ENCODE measurements around the gene UBN1. TPM values are rescaled to one million over a fixed set of nuclear protein-coding genes. Genes with fewer than 3 reads are reported as not detected.
A peak's percentile ranks its signal among the peaks of the same experiment; 100 is the strongest.

Gene UBN1, protein sequence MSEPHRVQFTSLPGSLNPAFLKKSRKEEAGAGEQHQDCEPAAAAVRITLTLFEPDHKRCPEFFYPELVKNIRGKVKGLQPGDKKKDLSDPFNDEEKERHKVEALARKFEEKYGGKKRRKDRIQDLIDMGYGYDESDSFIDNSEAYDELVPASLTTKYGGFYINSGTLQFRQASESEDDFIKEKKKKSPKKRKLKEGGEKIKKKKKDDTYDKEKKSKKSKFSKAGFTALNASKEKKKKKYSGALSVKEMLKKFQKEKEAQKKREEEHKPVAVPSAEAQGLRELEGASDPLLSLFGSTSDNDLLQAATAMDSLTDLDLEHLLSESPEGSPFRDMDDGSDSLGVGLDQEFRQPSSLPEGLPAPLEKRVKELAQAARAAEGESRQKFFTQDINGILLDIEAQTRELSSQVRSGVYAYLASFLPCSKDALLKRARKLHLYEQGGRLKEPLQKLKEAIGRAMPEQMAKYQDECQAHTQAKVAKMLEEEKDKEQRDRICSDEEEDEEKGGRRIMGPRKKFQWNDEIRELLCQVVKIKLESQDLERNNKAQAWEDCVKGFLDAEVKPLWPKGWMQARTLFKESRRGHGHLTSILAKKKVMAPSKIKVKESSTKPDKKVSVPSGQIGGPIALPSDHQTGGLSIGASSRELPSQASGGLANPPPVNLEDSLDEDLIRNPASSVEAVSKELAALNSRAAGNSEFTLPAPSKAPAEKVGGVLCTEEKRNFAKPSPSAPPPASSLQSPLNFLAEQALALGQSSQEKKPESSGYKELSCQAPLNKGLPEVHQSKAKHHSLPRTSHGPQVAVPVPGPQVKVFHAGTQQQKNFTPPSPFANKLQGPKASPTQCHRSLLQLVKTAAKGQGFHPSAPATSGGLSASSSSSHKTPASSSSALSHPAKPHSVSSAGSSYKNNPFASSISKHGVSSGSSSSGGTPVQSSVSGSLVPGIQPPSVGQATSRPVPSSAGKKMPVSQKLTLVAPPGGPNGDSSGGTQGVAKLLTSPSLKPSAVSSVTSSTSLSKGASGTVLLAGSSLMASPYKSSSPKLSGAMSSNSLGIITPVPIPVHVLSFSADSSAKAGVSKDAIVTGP (N-terminal part only)
- 16.5 and 19.7 TPM in 2 replicates for total RNA-seq (2014; rRNA removed; shearing (Covaris generic))

DNA sequence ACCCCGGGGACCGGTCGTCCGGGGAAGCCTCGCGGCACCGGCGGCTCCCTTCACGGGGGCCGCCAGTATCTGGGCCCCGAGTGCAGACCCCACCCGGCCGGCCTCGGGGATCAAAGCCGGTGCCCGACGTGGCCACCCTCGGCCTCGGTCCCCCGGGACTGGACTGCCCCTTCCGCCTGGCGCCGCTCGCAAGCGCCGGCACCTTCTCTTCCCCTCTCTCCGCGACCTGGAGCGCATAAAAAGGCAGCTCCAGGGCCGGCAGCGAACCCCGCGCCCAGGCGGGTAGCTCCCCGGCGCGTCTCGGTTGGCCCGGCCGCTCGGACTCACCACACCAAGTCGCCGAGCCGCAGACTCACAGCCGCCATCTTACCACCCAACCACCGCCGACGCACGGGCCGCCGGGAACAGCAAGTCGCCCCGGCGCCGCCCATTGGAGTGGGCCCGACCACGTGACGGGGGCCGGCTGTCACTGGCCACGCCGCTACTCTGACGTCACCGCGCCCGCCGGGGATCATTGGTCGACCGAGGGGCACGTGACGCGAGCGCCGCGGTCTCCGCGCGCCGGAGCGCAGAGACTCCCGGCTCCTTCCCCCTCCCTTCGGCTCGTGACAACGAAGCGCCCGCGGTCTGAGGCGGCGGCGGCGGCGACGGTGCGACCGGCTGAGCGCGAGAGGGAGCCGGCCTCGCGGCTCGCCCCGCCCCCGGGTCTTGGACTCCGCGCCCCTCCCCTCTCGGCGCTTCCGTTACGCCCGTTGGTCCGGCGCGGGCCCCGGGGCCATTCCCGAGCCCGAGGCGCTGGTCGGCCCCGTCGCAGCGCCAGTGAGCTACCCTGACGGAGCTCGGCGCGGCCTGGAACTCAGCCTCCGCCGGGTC is at the start of gene UBN1, which contains the start of gene GLYR1:
Gene UBN1, plus strand, starts transcription at position 581 of the 873 bp plus-strand sequence. CDS start 5,437 bp downstream, outside the sequence.
Gene GLYR1, minus strand, starts transcription at position 388 of the 873 bp plus-strand sequence. Its CDS starts 23 bp downstream, at position 365.
- DNase-seq (ENCODE audit: low read depth): peak; percentile 94

DNA sequence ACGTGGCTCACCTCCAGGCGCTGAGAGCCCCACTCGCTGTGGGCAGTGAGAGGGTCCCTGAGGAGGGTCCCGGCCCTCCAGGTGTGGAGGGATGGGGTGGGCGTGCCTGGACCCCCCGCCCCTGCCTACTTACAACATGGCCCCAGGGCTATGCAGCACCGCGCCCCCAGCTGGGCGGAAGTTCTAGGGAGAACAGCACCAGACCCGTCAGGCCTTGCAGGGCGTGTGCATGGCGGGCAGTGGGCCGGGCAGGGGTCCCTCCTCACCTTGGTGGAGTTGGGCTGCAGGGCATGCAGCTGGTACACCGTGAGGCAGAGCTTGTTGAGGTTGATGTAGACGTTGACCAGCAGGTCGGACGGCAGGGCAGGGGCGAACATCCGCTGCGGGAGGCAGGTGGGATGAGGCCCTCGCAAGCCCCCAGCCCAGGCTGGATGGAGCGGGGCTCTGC is 49.5 kb upstream of the UBN1 start:
- DNase-seq (ENCODE audit: low read depth): no peak

GRCh38 chr16:4798456-4798855 is 48.8 kb upstream of the UBN1 start:
- no peak for DNase-seq (ENCODE audit: low read depth)

DNA sequence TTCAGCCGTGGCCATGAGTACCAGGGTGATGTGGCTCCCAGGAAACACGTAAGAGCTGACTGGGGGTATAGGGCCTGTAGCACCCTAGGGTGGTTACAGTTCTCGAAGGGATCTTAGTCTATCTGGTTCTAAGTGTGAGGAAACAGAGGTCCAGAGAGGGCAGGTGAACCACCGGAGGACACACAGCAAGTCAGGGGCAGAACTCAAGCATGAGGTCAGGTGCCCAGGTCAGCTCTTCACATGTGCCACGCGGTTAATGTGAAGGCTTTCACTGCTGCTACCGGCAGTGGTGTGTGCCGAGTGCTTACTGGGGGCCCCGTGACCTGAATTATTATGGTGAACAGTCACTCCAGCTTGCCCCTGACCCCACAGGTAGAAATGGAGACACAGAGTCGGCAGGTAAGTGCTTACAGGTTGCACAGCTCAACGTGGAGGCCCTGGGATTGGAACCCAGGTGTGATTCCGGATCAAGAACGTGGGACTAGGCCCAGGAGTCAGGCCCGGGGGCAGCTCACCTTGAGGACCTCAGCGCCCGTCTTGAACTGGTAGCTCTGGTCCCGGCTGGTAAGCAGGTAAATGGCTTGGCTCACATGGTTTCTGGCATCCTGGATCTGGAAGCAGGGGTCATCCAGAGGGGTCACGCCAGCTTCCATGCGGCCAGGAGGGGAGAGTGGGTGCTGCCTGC is 48.0 kb upstream of the UBN1 start:
- DNase-seq (ENCODE audit: low read depth): no peak

DNA sequence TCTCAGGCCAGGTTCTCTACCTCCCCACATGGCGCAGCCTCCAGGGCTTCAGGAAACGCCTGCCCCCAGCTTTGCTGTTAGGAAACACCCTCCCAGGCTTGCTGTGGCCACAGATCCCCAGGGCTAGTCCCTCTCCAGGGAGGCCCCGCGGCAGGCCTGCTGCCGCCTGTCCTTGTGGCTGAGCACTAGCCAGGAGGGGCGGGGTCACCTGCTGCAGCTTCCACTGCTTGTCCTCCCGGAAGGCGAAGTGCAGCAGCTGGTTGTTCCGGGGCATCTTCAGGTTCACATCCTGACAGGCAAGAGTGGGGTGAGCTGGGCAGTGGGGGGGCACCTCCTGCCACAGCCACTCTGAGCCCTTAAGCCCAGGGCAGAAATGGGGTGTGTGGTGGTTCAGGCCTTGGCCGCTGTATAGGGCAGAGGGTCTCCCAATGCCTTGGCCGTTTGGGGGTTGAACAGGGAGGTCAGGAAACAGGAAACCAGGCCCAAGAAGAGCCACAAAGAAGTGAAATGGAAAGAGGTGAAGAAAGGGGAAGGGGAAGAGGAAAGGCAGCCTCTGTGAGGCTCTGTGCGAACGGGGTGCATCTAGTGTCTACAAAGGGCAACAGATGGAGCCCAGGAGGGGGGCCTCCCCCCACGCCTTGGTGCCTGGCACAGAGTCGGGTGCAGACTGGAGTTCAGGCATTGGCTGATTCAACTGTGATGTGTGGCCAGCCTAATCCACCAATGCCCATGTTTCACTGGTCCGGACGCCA is 46.8 kb upstream of the UBN1 start:
- no peak for DNase-seq (ENCODE audit: low read depth)

GRCh38 chr16:4801051-4801961 is 46.0 kb upstream of the UBN1 start:
- no peak for DNase-seq (ENCODE audit: low read depth)

GRCh38 chr16:4801962-4802658 is 45.2 kb upstream of the UBN1 start, which contains the start of gene ROGDI:
TSS of gene ROGDI (minus strand) at chr16:4802633. CDS start at chr16:4802571, 62 bp downstream.
- DNase-seq (ENCODE audit: low read depth): peak; percentile 52

GRCh38 chr16:4802659-4803287 is 44.5 kb upstream of the UBN1 start:
- peak; percentile 91 for DNase-seq (ENCODE audit: low read depth)

DNA sequence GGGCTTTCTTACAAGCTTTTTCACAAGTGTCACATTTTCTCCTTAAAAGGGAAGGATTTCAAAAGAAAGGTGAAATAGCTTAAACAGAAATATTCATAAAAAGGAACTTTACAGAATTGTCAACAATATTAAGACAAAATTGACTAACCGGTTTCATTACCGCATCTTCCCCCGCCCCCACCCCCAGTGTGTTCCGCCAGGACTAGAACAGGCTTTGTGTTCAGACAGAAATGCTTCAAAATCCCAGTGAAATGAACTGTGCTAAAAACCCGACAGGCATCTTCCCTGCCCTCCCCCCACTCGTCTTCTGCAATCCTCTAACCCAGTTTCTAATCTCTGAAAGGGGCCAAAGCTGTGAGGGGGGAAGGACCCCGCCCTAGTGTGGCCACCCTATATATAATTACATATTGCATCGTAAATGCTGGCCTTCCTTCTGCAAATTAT is 43.9 kb upstream of the UBN1 start:
- no peak for DNase-seq (ENCODE audit: low read depth)

GRCh38 chr16:4803898-4804762 is 43.2 kb upstream of the UBN1 start:
- no peak for DNase-seq (ENCODE audit: low read depth)

DNA sequence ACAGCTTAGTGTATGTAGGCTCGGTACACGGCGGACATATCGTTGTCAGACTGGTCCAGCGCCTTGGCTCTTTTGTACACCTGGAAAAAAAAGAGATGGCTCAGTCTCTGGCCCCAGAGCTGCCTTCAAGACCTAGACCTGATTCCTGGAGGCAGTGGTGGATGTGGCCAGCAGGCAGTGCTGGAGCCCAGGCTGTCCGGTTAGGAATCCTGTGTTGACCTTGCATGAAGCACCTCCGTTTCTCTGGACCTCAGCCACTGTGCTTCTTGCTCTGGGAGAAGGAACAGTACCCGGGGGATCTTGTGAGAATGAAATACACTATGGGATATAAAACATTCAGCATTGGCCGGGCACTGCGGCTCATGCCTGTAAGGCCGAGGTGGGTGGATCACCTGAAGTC is 42.0 kb upstream of the UBN1 start:
- DNase-seq (ENCODE audit: low read depth): no peak

GRCh38 chr16:4806280-4806679 is 41.0 kb upstream of the UBN1 start:
- DNase-seq (ENCODE audit: low read depth): no peak

DNA sequence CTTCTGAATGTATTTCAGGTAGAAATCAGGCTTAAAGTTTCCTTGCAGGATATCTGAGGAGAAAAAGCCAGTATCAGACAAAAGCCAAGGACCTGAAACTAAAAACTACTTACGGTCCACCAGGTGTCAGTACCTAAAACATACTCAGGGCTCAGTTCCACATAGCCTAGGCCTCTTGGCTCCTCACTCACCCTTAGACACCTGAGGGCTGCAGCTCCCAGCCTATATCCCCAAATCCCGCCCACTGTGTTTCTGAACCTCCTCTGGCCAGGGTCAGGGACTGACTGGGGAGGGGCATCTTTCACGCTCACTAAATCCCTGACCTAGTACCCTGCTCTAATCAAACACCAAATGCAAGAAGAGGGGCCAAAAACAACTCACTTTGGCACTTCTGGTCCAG is 36.0 kb upstream of the UBN1 start:
- no peak for DNase-seq (ENCODE audit: low read depth)

GRCh38 chr16:4811773-4812172 is 35.5 kb upstream of the UBN1 start:
- DNase-seq (ENCODE audit: low read depth): no peak

DNA sequence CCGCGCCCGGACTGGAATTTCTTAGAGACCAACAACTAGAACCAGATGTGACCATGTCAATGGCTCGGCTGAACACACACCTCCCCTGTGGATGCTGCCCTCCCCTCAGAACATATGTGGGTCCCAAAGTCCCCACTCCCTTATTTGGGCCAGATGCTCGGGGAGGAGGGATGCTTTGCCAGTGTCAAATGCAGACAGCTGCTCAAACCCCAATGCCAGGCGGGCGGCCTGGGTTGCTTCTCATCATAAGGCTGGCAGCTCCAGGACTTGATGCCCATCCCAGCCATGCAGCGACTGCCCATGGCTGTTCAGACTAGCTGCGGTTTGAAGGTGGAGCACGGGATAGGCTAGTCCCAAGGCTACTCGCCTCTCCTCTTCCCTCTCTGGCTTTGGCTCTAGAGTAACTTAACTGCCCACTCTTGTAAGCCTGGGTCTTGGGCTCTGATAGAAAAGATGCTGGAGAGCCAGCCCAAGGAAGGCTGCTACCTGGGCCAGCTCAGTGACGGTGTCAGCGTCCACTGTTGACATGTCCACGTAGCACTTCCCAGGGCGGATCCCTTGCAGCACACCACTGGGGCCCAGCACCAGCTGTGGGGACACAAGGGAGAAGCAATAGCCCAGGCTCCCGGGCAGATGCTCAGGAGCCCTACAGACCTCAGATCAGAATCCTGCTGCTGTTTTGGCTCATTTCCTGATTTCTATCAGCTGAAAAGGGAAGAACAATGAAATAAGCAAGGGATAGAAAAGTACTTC is 33.9 kb upstream of the UBN1 start:
- DNase-seq (ENCODE audit: low read depth): no peak

GRCh38 chr16:4814046-4814445 is 33.2 kb upstream of the UBN1 start:
- DNase-seq (ENCODE audit: low read depth): no peak

Data from RPMI7951 (cell line).